Right lung (tissue), 10 donors: ENCODE results near the gene STC2. TPM values are rescaled to one million over a fixed set of nuclear protein-coding genes. Genes with fewer than 3 reads are reported as not detected.
"Not testable (repeated sequence)": the region's sequence is repeated elsewhere in the genome, so short reads cannot be mapped to it uniquely, and the experiment has no call there.

Source experiments
- DNase-seq, 2 donors: peaks; one replicate each; pipeline ENCODE4 v3.0.0-alpha.2; 2013
- long read RNA-seq, 8 donors: transcript quantifications; one replicate each; lab custom pipeline, GENCODE V29; 2026
- polyA plus RNA-seq, 5 donors: library from polyadenylated mRNA; unstranded; fragments of 120-200 nt; gene quantifications; one replicate each; pipeline versions ENCODE4 v1.2.1 to v1.2.3, GENCODE V29; 2013; ENCODE audit warnings: inconsistent platforms in 1 of 5, low replicate concordance in 1 of 5; ENCODE audit not compliant: insufficient read length in 5 of 5, insufficient read depth in 1 of 5

The STC2 gene
- polyA plus RNA-seq: 1 to 10 TPM; 3.1 to 7.0 (median 5.0) TPM
- long read RNA-seq, donor 1, full-length matches to known transcripts: 1 of 1 reads
- long read RNA-seq, donor 1, partial matches to known transcripts: 0 of 1 reads
- long read RNA-seq, donor 1, other reads (novel, unspliced or antisense): 0 of 1 reads
- long read RNA-seq, donor 2, full-length matches to known transcripts: 1 of 1 reads
- long read RNA-seq, donor 2, partial matches to known transcripts: 0 of 1 reads
- long read RNA-seq, donor 2, other reads (novel, unspliced or antisense): 0 of 1 reads
- long read RNA-seq, donor 3, full-length matches to known transcripts: 3 of 3 reads
- long read RNA-seq, donor 3, partial matches to known transcripts: 0 of 3 reads
- long read RNA-seq, donor 3, other reads (novel, unspliced or antisense): 0 of 3 reads
- long read RNA-seq, donor 4, full-length matches to known transcripts: 1 of 1 reads
- long read RNA-seq, donor 4, partial matches to known transcripts: 0 of 1 reads
- long read RNA-seq, donor 4, other reads (novel, unspliced or antisense): 0 of 1 reads
- long read RNA-seq, donor 5, full-length matches to known transcripts: 5 of 5 reads
- long read RNA-seq, donor 5, partial matches to known transcripts: 0 of 5 reads
- long read RNA-seq, donor 5, other reads (novel, unspliced or antisense): 0 of 5 reads
- long read RNA-seq, donor 6, full-length matches to known transcripts: 7 of 7 reads
- long read RNA-seq, donor 6, partial matches to known transcripts: 0 of 7 reads
- long read RNA-seq, donor 6, other reads (novel, unspliced or antisense): 0 of 7 reads
- long read RNA-seq, donor 7, full-length matches to known transcripts: 4 of 4 reads
- long read RNA-seq, donor 7, partial matches to known transcripts: 0 of 4 reads
- long read RNA-seq, donor 7, other reads (novel, unspliced or antisense): 0 of 4 reads
- long read RNA-seq, donor 8, full-length matches to known transcripts: 1 of 1 reads
- long read RNA-seq, donor 8, partial matches to known transcripts: 0 of 1 reads
- long read RNA-seq, donor 8, other reads (novel, unspliced or antisense): 0 of 1 reads

GRCh38 chr5:173327948-173328843 is at the start of gene STC2:
STC2 (minus strand) TSS chr5:173328414; CDS start chr5:173328193, 221 bp downstream.
- DNase-seq: peak; percentile 69 to 70

GRCh38 chr5:173371400-173371799 is 43.2 kb upstream of the STC2 start:
- no peak for DNase-seq

- not testable (repeated sequence) for DNase-seq
Observed at GRCh38 chr5:173363406-173363805, 35.2 kb upstream of the STC2 start.

- DNase-seq: no peak
Observed at GRCh38 chr5:173355561-173355960, 27.3 kb upstream of the STC2 start.

- no peak for DNase-seq
Observed at GRCh38 chr5:173354645-173355044, 26.4 kb upstream of the STC2 start.

- no peak for DNase-seq
Observed at GRCh38 chr5:173352366-173353349, 24.4 kb upstream of the STC2 start.

- DNase-seq: no peak
Observed at GRCh38 chr5:173342813-173343755, 14.9 kb upstream of the STC2 start.

GRCh38 chr5:173341961-173342430 is 13.8 kb upstream of the STC2 start:
- DNase-seq: no peak

GRCh38 chr5:173340984-173341383 is 12.8 kb upstream of the STC2 start:
- DNase-seq: no peak

- no peak for DNase-seq
Observed at GRCh38 chr5:173340451-173340850, 12.2 kb upstream of the STC2 start.

GRCh38 chr5:173339286-173339685 is 11.1 kb upstream of the STC2 start:
- DNase-seq: no peak

- no peak for DNase-seq
Observed at GRCh38 chr5:173338380-173339015, 10.3 kb upstream of the STC2 start.

GRCh38 chr5:173334808-173335207 is 6.6 kb upstream of the STC2 start:
- DNase-seq: no peak

- DNase-seq: no peak
Observed at GRCh38 chr5:173333925-173334661, 5.9 kb upstream of the STC2 start.

GRCh38 chr5:173331956-173332479 is 3.8 kb upstream of the STC2 start:
- DNase-seq: peak; percentile 74 to 86

- no peak for DNase-seq
Observed at GRCh38 chr5:173331287-173331686, 3.1 kb upstream of the STC2 start.
